GM11168 (cell line): ENCODE measurements around the gene SH3TC1.

ENCODE experiments used
- in situ Hi-C: fragments of 300-500 bp; cut with MboI; formaldehyde crosslinking; loops from one replicate; pipeline ENCODE4 v1.12.0; 2022; ENCODE audit warnings: low sequenced_read_pairs; ENCODE audit not compliant: unreplicated experiment

The SH3TC1 gene

DNA sequence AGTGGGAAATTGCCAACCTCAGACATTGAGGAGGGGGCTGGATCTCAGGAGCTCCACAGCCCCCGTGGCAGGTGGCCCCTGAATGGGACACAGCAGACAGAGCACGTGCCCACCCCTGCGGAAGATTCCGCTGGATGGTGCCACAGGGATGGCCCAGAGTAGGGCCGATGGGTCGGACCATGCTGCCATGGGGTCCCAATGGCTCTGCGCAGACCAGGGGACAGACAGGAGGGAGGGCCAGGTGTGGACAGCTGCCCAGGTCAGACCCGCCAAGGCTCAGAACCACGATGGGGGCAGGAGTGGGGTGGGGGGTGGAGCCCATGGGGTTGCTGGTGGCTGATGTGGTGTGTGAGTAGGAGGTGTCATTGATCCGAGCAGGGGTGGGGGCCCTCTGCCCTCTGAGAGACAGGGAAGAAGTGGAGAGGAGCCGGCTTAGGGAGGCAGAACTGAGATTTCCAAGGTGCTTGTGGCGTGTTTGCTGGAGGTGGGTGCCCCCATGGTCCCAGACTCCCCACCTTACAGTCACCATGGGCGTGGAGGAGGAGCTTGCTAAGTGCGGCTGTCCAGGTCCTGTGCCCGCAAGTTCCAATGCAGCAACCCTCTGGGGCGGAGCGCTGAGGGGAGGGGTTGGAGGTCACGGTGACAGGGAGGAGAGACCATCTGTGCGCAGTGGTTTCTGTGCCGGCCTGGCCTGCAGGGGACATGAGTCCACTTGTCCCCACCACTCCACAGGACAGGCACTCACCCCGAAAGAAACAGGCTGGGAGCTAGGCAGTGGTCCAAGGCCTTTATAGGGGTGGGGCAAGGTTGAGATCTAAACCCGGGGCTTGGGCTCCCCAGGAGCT is 12.9 kb downstream of the SH3TC1 start:
- in situ Hi-C loops = no loop called here

GRCh38 chr4:8212622-8213021 is 13.5 kb downstream of the SH3TC1 start:
- in situ Hi-C loops = no loop called here

GRCh38 chr4:8213121-8213520 is 14.0 kb downstream of the SH3TC1 start:
- in situ Hi-C loops = no loop called here

DNA sequence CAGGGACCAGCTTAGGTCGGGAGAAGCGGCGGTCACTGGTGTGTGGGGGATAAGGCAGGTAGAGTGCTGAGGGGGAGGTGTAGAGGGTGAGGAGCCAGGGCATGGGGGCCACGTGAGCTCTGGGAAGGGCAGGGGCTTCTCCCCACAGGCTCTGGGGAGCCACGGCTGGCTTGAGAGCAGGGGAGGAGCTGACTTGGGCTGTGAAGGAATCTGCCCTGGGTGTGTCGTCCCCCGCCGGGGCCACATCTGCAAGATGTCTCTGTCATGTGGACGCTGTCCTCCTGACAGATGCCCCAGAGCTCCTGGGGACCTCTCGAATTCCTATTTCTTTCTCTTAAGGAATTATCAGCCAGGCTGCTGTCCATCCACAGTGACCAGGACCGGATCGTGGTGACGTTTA is 15.0 kb downstream of the SH3TC1 start:
- in situ Hi-C loops = no loop called here

- in situ Hi-C loops = no loop called here
Observed at GRCh38 chr4:8215001-8215427, 15.9 kb downstream of the SH3TC1 start.

- in situ Hi-C loops = no loop called here
Observed at GRCh38 chr4:8215641-8216442, 16.8 kb downstream of the SH3TC1 start.

DNA sequence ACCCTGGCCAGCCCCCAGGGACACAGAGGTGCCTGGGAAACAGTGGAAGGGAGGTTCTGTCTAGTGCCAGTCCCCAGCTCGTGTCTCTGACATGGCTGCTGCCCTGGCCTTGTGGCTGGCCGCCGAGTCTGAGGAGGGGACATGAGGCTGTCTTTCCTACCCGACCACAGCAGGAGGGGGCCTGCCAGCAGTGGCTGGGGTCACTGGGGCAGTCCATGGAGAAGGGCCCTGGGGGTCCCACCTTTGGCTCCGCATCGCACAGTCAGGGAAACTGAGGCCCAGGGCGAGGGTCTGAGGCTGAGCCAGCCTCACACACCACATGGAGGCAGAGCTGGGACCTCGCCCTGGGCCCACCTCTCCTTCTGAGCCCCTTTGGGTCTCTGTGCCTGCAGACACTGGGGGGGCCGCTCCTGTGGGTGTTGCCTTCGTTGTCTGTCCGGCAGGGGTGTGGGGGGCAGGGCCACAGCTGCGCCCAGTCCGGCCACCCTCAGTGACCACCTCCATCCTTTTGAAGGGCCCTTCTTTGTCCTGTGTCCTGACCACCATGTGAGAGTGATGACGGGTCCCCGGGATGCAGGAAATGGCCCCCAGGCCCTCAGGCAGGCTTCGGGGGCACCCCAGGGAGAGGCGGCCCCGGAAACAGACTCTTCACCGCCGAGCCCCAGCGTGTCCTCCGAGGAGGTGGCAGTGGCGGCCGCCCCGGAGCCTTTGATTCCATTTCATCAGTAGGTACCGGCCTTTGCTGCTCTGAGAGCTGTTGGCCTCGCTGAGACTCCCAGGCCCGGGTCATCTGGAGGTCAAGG is 17.6 kb downstream of the SH3TC1 start:
- in situ Hi-C loops = no loop called here

- in situ Hi-C loops = no loop called here
Observed at GRCh38 chr4:8217246-8217511, 18.1 kb downstream of the SH3TC1 start.

DNA sequence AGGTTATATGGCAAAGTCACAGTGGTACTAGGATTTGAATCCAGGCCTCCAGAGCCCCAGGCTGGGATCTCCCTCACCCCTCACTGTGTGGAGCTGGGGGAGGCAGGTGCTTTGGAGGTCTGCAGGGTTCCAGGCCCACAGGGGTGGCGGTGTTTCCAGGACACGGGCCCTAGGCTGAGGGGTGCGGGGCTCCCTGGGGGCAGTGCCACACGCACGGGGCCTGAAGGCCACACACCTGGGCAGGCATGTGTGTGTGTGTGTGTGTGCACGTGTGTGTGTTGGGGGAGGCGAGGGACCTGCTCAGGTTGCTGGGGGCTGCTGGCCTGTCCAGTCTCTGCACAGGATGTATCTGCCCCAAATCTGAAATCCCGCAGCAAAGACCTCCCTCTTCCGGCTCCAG is 18.8 kb downstream of the SH3TC1 start:
- in situ Hi-C loops = no loop called here

- in situ Hi-C loops = no loop called here
Observed at GRCh38 chr4:8218371-8219031, 19.4 kb downstream of the SH3TC1 start.

DNA sequence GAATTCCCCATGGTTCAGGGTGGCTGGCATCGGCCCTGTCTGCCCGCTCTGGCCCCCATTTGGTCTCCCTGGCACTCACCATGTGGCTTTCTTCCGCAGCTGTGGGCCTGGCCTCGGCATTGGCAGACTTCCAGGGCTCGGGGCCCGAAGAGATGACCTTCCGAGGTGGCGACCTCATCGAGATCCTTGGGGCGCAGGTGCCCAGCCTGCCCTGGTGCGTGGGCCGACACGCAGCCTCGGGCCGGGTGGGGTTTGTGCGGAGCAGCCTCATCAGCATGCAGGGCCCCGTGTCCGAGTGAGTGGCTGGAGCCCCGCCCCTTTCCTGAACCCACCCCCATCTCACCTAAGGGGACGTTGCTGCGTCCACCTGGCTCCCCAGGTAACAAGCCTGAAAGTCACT is 20.1 kb downstream of the SH3TC1 start:
- in situ Hi-C loops = no loop called here

GRCh38 chr4:8220661-8221450 is 21.8 kb downstream of the SH3TC1 start:
- in situ Hi-C loops = no loop called here

GRCh38 chr4:8221476-8221875 is 22.4 kb downstream of the SH3TC1 start:
- in situ Hi-C loops = no loop called here

DNA sequence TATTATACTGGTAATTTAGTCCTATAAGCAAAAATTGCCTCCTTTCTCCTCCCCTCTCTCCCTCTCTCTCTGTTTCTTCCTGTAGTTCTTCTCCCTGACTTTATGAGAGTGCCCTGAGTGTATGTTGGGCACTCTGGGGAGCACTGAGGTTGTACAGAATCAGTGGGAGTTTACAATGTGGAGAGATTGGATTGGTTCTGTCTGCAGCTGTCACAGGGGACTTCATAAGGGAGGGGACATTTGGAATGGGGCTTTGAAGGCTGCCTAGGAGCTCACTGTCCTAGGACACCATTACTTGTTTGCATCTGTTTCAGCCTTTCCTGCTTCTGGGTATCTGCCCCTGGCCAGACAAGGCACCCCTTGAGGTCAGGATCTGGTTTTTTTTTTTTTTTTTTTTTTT is 22.9 kb downstream of the SH3TC1 start:
- in situ Hi-C loops = no loop called here

DNA sequence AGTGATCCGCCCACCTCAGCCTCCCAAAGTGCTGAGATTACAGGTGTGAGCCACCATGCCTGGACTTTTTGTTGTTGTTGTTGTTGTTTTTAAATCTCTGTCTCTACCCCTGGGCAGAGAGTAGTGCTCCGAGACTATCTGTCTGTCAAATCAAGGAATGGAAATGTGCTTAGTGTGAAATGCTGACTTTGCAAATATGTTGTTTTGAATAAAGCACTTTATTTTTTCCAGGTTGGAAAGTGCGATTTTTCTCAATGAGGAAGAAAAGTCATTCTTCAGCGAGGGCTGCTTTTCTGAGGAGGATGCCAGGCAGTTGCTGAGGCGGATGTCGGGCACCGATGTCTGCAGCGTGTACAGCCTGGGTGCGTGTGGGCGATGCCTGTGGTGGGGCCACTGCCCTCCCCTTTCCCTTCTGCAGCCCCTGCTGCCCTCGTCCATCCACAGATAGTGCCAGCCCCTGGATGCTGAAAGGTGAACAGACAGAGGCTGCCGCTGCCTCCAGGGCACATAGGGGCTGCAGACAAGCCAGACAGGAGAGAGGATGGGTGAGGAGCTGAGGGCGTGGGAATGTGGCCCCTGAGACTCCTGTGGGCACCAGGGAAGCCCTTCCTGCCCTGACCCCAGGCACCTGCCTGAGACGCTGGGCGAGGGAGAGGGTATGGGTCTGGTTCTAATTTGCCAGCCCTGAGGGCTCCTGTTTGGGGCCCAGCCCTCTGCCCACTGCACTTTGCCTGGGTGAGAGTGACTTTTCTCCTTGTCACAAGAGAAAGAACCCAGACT is 23.7 kb downstream of the SH3TC1 start:
- in situ Hi-C loops = no loop called here

DNA sequence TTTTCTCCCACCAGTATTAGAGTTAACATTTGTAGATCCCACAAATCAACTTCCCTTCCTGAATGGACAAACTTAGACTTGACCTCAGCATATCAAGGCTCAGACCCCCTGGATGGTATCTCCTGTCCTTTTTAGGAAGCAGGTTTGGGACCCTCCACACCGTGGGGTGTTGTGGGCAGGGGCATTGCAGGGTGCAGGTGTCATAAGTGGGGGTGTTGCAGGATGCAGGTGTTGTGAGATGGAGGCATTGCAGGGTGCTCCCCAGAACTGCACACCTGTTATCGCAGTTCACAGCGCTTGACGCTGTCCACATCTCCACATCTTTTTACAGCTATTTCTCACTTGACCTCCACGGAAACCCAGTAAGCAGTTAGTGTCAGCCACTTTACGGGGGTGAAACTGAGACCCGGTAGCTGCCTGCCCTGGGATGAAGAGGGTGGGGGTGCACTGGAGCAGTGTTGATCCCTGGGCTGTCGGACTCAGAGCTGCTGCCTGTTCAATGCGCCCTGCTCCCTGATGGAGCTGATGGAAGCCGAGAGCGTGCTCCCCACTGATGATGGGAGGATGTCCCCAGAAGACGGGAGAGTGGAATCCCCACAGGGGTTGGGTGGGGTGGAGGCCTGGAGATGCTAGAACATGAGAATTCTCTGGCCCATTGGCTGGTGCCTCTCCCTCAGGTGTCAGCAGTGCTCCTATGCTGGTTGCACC is 25.3 kb downstream of the SH3TC1 start:
- in situ Hi-C loops = no loop called here

GRCh38 chr4:8224975-8225625 is 26.0 kb downstream of the SH3TC1 start:
- in situ Hi-C loops = no loop called here
